Activated CD4-positive, alpha-beta T cell treated with anti-CD3 and anti-CD28 coated beads, Interleukin-2, amount 10 ng/mL, durations not matched to agents 7 days and 5 days (primary cell): ENCODE data around the gene CEP120. TPM values are rescaled to one million over a fixed set of nuclear protein-coding genes. Genes with fewer than 3 reads are reported as not detected.
"Not testable (repeated sequence)": the region's sequence is repeated elsewhere in the genome, so short reads cannot be mapped to it uniquely, and the experiment has no call there.

Source experiments
- CTCF ChIA-PET: fragments of 350-600 bp; sonication (Branson Sonifier 250); formaldehyde crosslinking; loops from one replicate; lab custom pipeline; 2021; ENCODE audit warnings: antibody characterized with exemption; lab: Charles Lee
- POLR2A ChIA-PET: fragments of 350-600 bp; sonication (Branson Sonifier 250); formaldehyde crosslinking; loops from one replicate; lab custom pipeline; 2021; ENCODE audit warnings: antibody characterized with exemption; lab: Charles Lee
- DNase-seq: peaks from one replicate; pipeline ENCODE4 v3.0.0-alpha.2; 2020
- H3K27ac Mint-ChIP-seq: one replicate; pipeline ENCODE4 v1.8.0; 2021; ENCODE audit warnings: mild to moderate bottlenecking, moderate library complexity, mixed read lengths
- H3K27me3 Mint-ChIP-seq: one replicate; pipeline ENCODE4 v1.8.0; 2021; ENCODE audit warnings: mixed read lengths
- H3K36me3 Mint-ChIP-seq: one replicate; pipeline ENCODE4 v1.8.0; 2021; ENCODE audit warnings: low read depth, mixed read lengths
- H3K4me1 Mint-ChIP-seq: one replicate; pipeline ENCODE4 v1.8.0; 2021; ENCODE audit warnings: mixed read lengths
- H3K4me3 Mint-ChIP-seq: one replicate; pipeline ENCODE4 v1.8.0; 2021; ENCODE audit warnings: mild to moderate bottlenecking, moderate library complexity, mixed read lengths
- H3K9me3 Mint-ChIP-seq: one replicate; pipeline ENCODE4 v1.8.0; 2021; ENCODE audit warnings: mixed read lengths
- total RNA-seq, 2 experiments: library from RNA; stranded (reverse); gene quantifications; one replicate each; pipeline ENCODE4 v1.2.3, GENCODE V29; 2021

Gene CEP120
- total RNA-seq, 2 experiments from 2014 or later: 31.4 to 31.7 TPM

DNA sequence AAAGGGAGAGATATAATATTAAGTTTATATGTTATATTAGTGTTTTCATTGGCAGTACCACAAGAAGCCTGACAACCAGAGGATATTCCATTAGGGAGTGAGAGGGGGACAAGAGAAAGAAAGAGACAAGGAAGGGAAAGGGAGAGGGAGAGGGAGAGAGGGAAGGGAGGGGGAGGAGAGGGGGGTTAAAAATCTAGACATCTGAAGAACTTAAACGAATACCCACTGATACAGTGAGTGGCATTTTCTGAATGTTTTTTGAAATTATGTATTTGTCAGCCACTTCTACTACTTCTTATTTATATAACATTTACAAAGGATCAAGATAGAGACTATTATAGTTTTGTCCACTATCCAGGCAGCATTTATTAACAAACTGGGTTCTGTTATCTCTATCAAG, 11.6 kb upstream of the CEP120 start:
- Mint-ChIP-seq H3K36me3 (no peaks in the 10 kb centered on the region), H3K27ac (no peak overlapping the region), H3K4me3 (no peak overlapping the region), H3K4me1 (peaks cover 11% of the 10 kb centered on the region), H3K9me3 (no peaks in the 10 kb centered on the region), H3K27me3 (no peaks in the 10 kb centered on the region)
- no peak for DNase-seq
- ChIA-PET CTCF (interaction anchor here (2.5 kb wide), 1 partner anchor 12 kb away, joined by 21 read pairs; the partner anchor contains the start of gene CEP120), POLR2A (no interaction called here)

DNA sequence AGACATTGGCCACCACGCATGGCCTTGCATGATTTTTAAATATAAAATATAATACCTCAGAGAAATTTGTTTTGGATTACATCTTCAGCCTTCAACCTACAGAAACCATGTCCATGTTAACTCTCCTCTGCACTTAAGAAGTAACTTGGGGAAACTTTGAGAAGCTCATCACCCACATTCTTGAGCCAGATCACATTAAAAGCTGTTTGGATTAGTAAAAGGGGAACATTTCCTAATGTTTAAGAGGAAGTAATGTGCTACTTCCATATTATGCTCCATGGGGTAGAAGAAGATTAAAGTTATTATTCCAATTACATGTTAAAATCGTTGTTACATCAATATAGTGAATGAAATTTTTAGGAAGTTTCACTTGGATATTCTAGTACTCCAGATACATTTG, 10.4 kb upstream of the CEP120 start:
- CTCF ChIA-PET: interaction anchor here (1.0 to 2.5 kb wide), 3 partner anchors 8 to 64 kb away, joined by 3 to 21 read pairs (median 4); partner anchors contain the start of gene CEP120
- no peaks in the 10 kb centered on the region for H3K9me3 Mint-ChIP-seq
- no peaks in the 10 kb centered on the region for H3K27me3 Mint-ChIP-seq
- H3K4me3 Mint-ChIP-seq: no peak overlapping the region
- peaks cover 4% of the 10 kb centered on the region for H3K4me1 Mint-ChIP-seq
- H3K27ac Mint-ChIP-seq: no peak overlapping the region
- POLR2A ChIA-PET: interaction anchor here (0.7 kb wide), 1 partner anchor 10 kb away, joined by 3 read pairs; no protein-coding TSS in a partner anchor
- H3K36me3 Mint-ChIP-seq: no peaks in the 10 kb centered on the region
- DNase-seq: no peak

DNA sequence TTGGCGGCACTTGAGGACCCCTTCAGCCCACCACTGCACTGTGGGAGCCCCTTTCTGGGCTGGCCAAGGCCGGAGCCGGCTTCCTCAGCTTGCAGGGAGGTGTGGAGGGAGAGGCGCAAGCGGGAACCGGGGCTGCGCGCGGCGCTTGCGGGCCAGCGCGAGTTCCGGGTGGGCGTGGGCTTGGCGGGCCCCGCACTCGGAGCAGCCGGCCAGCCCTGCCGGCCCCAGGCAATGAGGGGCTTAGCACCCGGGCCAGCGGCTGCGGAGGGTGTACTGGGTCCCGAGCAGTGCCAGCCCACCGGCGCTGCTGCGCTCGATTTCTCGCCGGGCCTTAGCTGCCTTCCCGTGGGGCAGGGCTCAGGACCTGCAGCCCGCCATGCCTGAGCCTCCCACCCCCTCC, 7.2 kb upstream of the CEP120 start:
- POLR2A ChIA-PET, H3K36me3 Mint-ChIP-seq, H3K4me3 Mint-ChIP-seq, DNase-seq, H3K27ac Mint-ChIP-seq, H3K27me3 Mint-ChIP-seq, H3K4me1 Mint-ChIP-seq, H3K9me3 Mint-ChIP-seq: not testable (repeated sequence)
- CTCF ChIA-PET: interaction anchor here (1.4 kb wide), 1 partner anchor 22 kb away, joined by 3 read pairs; no protein-coding TSS in a partner anchor

DNA sequence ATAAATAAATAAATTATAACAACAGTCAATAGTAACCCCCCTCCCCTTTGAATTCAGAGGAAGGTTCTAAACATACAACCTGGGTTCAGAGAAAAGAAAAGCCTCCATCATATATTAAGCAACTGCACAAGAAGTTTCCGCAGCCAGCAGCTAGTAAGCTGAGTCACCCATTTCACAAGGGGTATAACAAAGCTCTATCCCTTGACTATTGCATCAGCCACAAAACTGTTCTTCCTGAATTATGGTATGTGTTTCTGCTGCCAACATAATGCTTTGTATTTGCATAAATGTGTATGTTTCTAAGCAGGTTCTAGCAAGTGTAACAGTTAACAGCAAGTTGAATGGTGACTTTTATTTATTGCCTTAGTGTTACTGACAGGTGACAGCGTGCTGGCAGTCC, 6.8 kb upstream of the CEP120 start:
- no peak overlapping the region for H3K4me3 Mint-ChIP-seq
- H3K4me1 Mint-ChIP-seq: peaks cover 2% of the 10 kb centered on the region
- H3K27me3 Mint-ChIP-seq: no peaks in the 10 kb centered on the region
- ChIA-PET CTCF (interaction anchor here (1.4 to 1.7 kb wide), 2 partner anchors 11 to 23 kb away, joined by 3 to 4 read pairs; no protein-coding TSS in a partner anchor), POLR2A (no interaction called here)
- DNase-seq: no peak
- no peaks in the 10 kb centered on the region for H3K36me3 Mint-ChIP-seq
- no peaks in the 10 kb centered on the region for H3K9me3 Mint-ChIP-seq
- H3K27ac Mint-ChIP-seq: no peak overlapping the region

DNA sequence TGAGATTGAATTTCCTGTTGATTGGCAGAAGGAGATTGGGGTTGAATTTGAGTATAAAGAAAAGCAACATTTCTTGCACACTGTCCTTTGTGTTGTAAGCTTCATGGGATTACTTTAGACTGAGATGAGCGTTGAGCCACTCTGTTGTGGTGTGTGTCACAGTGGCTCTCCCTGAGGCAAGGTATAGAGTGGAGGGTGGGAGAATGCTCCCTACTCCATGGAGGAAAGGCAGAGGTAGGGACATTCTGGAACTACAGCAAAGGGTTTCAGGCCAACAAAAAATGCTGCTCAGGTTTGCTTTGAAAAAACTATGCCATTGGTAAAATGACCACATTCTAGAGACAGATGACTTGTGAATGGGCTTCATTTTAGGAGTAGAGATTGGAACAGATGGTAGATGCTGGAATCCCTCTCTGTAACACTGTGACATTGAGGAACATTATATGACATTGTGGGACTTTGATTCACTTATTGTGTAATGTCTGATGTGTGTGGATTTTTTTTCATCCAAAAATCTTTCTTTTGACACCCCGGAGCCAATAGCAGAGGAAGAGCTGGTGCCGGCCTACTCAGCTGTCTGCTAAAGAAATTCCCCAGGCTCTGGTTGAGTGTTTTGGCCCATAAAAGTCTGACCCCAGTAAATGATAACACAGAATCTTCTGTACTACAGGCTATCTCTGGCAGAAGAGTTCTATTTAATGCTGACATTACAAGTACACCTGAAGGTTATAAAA, 6.2 kb upstream of the CEP120 start:
- peaks cover 4% of the 10 kb centered on the region for H3K4me1 Mint-ChIP-seq
- ChIA-PET CTCF (interaction anchor here (1.4 to 1.7 kb wide), 2 partner anchors 12 to 23 kb away, joined by 3 to 4 read pairs; no protein-coding TSS in a partner anchor), POLR2A (no interaction called here)
- H3K4me3 Mint-ChIP-seq: no peak overlapping the region
- no peaks in the 10 kb centered on the region for H3K36me3 Mint-ChIP-seq
- no peaks in the 10 kb centered on the region for H3K9me3 Mint-ChIP-seq
- no peaks in the 10 kb centered on the region for H3K27me3 Mint-ChIP-seq
- no peak overlapping the region for H3K27ac Mint-ChIP-seq
- no peak for DNase-seq

DNA sequence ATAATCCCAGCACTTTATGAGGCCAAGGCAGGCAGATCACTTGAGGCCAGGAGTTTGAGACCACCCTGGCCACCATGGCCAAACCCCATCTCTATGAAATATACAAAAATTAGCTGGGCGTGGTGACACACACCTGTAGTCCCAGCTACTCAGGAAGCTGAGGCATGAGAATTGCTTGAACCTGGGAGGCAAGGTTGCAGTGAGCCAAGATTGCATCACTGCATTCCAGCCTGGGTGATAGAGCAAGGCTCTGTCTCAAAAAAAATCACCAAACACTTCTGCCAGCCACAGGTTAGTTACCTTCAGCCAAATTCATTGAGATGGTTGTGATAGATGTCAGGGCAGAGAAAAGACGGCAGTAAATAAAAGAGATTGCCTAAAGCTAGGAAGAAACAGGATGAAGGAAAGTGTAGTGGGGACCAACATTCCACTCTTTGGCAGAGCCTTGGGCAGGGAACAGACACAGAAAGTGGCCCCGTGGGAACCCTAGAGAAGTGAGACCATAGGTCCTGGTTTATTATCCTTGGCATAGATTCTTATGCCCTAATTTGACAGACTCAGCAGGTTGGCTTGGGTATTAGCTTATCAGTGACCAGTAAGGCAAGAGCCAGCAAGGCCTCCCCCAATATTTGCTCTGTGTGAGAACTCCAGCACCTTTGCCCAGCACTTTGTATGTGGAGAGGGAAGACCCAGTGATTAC, 5.5 kb upstream of the CEP120 start:
- Mint-ChIP-seq H3K27me3 (no peaks in the 10 kb centered on the region), H3K36me3 (no peaks in the 10 kb centered on the region), H3K9me3 (no peaks in the 10 kb centered on the region), H3K4me1 (peaks cover 11% of the 10 kb centered on the region), H3K4me3 (no peak overlapping the region), H3K27ac (no peak overlapping the region)
- no peak for DNase-seq
- POLR2A ChIA-PET: no interaction called here
- CTCF ChIA-PET: interaction anchor here (1.7 kb wide), 1 partner anchor 13 kb away, joined by 4 read pairs; no protein-coding TSS in a partner anchor

DNA sequence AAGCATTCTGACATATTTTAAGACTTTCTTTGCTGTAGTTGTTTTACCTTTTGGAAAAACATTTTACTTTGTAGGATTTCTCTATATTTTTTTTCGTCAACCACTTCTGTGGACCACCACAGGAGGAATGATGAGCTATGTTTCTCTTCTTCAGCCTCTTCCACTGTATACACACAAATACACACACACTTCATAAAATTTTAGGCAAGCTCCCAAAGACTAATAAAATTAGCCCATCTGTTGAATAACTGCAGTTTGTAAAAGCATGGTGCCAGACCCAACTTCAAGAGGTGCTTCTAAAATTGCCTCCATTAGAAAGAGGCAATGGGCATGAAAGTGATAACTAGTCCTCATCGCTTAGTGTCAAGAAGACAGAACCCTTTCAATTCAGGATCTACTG, 4.1 kb upstream of the CEP120 start:
- ChIA-PET CTCF (interaction anchor here (1.0 to 1.6 kb wide), 3 partner anchors 15 to 122 kb away, joined by 3 read pairs; no protein-coding TSS in a partner anchor), POLR2A (no interaction called here)
- Mint-ChIP-seq H3K36me3 (no peaks in the 10 kb centered on the region), H3K27ac (no peak overlapping the region), H3K4me3 (no peak overlapping the region), H3K27me3 (no peaks in the 10 kb centered on the region), H3K4me1 (peaks cover 12% of the 10 kb centered on the region), H3K9me3 (no peaks in the 10 kb centered on the region)
- no peak for DNase-seq

DNA sequence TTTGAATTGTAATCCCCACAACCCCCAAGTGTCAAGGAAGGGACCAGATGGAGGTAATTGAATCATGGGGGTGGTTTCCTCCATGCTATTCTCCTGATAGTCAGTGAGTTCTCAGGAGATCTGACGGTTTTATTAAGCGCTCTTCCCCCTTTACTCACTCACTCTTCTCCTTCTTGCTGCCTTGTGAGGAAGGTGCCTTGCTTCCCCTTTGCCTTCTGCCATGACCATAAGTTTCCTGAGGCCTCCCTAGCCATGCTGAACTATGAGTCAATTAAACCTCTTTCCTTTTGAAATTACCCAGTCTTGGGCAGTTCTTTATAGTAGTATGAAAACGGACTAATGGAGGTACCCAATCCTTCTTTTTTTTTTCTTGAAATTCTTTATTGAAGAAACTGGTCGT, 2.2 kb upstream of the CEP120 start:
- H3K4me1 Mint-ChIP-seq: peaks cover 13% of the 10 kb centered on the region
- no peaks in the 10 kb centered on the region for H3K36me3 Mint-ChIP-seq
- no peak for DNase-seq
- H3K27me3 Mint-ChIP-seq: no peaks in the 10 kb centered on the region
- no peaks in the 10 kb centered on the region for H3K9me3 Mint-ChIP-seq
- CTCF ChIA-PET: interaction anchor here (1.2 kb wide), 1 partner anchor 21 kb away, joined by 3 read pairs; no protein-coding TSS in a partner anchor
- no peak overlapping the region for H3K4me3 Mint-ChIP-seq
- peak overlapping the region; percentile 32 for H3K27ac Mint-ChIP-seq
- POLR2A ChIA-PET: no interaction called here

DNA sequence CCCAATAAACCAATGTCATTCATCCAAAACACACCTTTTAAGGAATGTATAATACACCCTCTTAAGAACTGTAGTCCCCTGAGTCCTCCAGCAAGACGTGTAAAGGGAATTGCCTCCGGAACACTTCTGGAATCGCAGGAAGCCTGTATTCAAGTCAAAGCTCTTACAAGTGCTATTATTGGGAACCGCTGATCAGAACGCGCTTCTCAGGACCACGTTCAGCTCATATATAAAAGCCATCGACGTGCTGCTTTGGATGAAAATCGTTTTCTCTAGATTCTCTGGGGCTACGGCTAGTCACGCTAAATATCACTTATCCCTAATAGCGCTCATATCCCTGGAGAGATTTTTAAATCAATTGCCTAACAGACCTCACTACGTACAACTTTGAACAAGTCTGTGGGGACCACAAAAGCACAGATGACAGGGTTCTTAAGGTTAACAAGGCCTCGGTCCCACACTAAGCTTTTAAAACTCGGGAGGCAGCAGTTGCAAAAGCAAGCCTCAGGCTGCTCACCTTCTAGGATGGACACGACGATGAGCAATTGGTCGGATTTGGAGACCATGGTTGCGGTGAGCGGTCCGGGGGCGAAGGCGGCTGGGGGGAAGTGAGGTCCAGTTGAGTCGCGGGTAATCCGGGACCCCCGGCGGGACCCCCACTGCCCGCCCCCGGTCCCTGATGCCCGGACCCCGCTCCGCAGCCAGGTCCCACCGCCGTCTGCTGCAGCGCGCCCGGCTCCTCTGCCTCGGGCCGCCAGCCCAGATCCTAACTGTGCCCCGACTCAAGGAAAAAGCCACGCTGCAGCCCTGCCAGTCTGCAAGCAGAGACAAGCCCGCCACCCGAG, 548 bp downstream of the CEP120 start:
- H3K9me3 Mint-ChIP-seq: no peaks in the 10 kb centered on the region
- no peaks in the 10 kb centered on the region for H3K27me3 Mint-ChIP-seq
- ChIA-PET POLR2A (interaction anchor here (0.6 to 2.1 kb wide), 3 partner anchors 19 to 123 kb away, joined by 4 to 8 read pairs (median 5); partner anchors contain the start of gene CSNK1G3), CTCF (interaction anchor here (0.6 to 3.5 kb wide), 25 partner anchors 8 to 188 kb away, joined by 3 to 21 read pairs (median 5); partner anchors contain the start of gene CSNK1G3)
- H3K4me3 Mint-ChIP-seq: no peak overlapping the region
- H3K36me3 Mint-ChIP-seq: peaks cover 20% of the 10 kb centered on the region
- no peak overlapping the region for H3K27ac Mint-ChIP-seq
- H3K4me1 Mint-ChIP-seq: peaks cover 25% of the 10 kb centered on the region
- peak; percentile 27 for DNase-seq

DNA sequence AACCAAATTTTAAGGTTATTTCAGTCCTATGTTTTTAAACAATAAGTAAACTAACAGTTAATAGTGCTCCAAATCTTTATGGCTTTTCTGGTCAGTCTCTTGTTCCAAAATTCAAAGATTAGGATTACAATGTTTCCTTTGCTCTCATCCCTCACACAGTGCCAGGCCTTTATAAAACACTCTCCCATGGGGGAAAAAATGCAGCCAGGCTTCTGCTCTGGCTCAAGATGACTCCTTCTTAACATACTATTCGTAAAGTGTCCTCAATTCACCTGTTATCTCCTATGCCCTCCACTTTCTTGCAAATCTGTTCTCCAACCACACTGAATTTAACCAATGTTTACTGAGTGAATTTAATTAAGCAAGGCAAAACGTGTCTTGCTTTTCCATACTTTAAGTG, 1.4 kb downstream of the CEP120 start:
- Mint-ChIP-seq H3K4me3 (no peak overlapping the region), H3K4me1 (peaks cover 25% of the 10 kb centered on the region), H3K27me3 (no peaks in the 10 kb centered on the region), H3K27ac (no peak overlapping the region), H3K36me3 (peaks cover 25% of the 10 kb centered on the region), H3K9me3 (no peaks in the 10 kb centered on the region)
- no peak for DNase-seq
- POLR2A ChIA-PET: interaction anchor here (2.1 kb wide), 1 partner anchor 20 kb away, joined by 5 read pairs; no protein-coding TSS in a partner anchor
- CTCF ChIA-PET: interaction anchor here (0.9 to 3.5 kb wide), 4 partner anchors 12 to 67 kb away, joined by 3 to 21 read pairs (median 5); no protein-coding TSS in a partner anchor

DNA sequence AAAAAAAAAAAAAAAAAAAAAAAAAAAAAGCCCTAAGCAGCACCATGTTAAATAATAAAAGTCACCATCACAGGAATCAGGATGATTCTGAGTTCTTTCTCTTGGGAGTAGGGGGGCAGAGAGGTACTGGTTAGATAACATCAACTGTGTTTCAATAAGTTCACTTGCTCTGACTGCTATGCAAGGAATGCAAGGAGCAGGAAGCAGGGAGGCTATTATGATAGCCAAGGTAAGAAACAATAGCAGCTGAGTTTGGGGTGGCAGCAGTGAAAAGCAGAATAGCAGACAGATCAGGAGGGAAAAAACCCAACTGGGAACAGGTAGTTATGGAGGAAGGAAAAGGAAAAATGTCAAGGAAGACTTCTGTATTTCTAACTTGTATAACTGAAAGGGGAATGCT, 8.2 kb downstream of the CEP120 start:
- no peak for DNase-seq
- peak overlapping the region; percentile 37 for H3K27ac Mint-ChIP-seq
- CTCF ChIA-PET: interaction anchor here (1.2 kb wide), 1 partner anchor 8 kb away, joined by 5 read pairs; the partner anchor contains the start of gene CEP120
- POLR2A ChIA-PET: no interaction called here
- H3K27me3 Mint-ChIP-seq: no peaks in the 10 kb centered on the region
- no peak overlapping the region for H3K4me3 Mint-ChIP-seq
- H3K36me3 Mint-ChIP-seq: peaks cover 57% of the 10 kb centered on the region
- H3K4me1 Mint-ChIP-seq: peaks cover 10% of the 10 kb centered on the region
- H3K9me3 Mint-ChIP-seq: no peaks in the 10 kb centered on the region

DNA sequence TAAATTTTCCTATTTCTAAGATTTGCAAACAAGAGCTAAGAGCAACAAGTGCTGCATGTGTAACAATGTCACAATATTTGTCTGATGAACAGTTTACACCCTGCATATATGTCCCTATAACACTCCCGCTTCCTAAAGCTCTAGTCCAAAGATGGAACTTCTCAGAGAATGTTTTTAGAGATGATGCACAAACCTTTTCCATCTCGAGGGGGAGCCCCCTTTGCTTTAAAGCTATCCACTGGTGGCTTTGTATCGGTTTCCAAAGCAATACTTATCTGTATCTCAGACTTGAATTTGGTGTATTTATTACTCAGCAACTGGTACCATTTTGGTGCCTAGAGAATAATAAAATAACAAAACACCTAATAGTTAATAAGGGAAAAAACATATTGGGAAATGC, 11.0 kb downstream of the CEP120 start:
- H3K36me3 Mint-ChIP-seq: peaks cover 54% of the 10 kb centered on the region
- POLR2A ChIA-PET: no interaction called here
- no peaks in the 10 kb centered on the region for H3K9me3 Mint-ChIP-seq
- peaks cover 2% of the 10 kb centered on the region for H3K4me1 Mint-ChIP-seq
- H3K27ac Mint-ChIP-seq: no peak overlapping the region
- no peak for DNase-seq
- CTCF ChIA-PET: interaction anchor here (3.4 kb wide), 1 partner anchor 11 kb away, joined by 17 read pairs; the partner anchor contains the start of gene CEP120
- no peaks in the 10 kb centered on the region for H3K27me3 Mint-ChIP-seq
- H3K4me3 Mint-ChIP-seq: no peak overlapping the region
